ENCODE measurements around the gene SPTB. TPM values are rescaled to one million over a fixed set of nuclear protein-coding genes. Genes with fewer than 3 reads are reported as not detected.

SPTB gene
- total RNA-seq, 1 experiment from 2014 or later, result 0.13 TPM

- TF ChIP-seq CTCF (IDR thresholded peaks at IDR 0.05) (no peak), POLR2AphosphoS5 (IDR thresholded peaks at IDR 0.05; ENCODE audit: low read depth, low read length) (no peak), TCF7L2 (IDR thresholded peaks at IDR 0.05; ENCODE audit: low read depth, low read length) (no peak), SIN3A (IDR thresholded peaks at IDR 0.05; ENCODE audit: borderline replicate concordance, insufficient read depth, low read depth, low read length) (no peak)
- TF ChIP-seq, protein P1, sequence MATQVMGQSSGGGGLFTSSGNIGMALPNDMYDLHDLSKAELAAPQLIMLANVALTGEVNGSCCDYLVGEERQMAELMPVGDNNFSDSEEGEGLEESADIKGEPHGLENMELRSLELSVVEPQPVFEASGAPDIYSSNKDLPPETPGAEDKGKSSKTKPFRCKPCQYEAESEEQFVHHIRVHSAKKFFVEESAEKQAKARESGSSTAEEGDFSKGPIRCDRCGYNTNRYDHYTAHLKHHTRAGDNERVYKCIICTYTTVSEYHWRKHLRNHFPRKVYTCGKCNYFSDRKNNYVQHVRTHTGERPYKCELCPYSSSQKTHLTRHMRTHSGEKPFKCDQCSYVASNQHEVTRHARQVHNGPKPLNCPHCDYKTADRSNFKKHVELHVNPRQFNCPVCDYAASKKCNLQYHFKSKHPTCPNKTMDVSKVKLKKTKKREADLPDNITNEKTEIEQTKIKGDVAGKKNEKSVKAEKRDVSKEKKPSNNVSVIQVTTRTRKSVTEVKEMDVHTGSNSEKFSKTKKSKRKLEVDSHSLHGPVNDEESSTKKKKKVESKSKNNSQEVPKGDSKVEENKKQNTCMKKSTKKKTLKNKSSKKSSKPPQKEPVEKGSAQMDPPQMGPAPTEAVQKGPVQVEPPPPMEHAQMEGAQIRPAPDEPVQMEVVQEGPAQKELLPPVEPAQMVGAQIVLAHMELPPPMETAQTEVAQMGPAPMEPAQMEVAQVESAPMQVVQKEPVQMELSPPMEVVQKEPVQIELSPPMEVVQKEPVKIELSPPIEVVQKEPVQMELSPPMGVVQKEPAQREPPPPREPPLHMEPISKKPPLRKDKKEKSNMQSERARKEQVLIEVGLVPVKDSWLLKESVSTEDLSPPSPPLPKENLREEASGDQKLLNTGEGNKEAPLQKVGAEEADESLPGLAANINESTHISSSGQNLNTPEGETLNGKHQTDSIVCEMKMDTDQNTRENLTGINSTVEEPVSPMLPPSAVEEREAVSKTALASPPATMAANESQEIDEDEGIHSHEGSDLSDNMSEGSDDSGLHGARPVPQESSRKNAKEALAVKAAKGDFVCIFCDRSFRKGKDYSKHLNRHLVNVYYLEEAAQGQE (IDR thresholded peaks at IDR 0.05; ENCODE audit: insufficient read depth in 1 of 2, low read depth in 2 of 2, low read length in 1 of 2), result no peak
- intact Hi-C loops (cut with micrococcal nuclease; ENCODE audit: unreplicated experiment) (no loop called here), in situ Hi-C loops (cut with HindIII; ENCODE audit: low pct_unique_long_range_greater_than_20kb, low sequenced_read_pairs) (no loop called here)
- no peak overlapping the region for H3K4me3 ChIP-seq (ENCODE audit: low read depth in 2 of 2, low read length in 2 of 2)
- ChIA-PET POLR2A (no interaction called here), CTCF (no interaction called here)
- no peak overlapping the region for H3K27ac ChIP-seq (ENCODE audit: low read length)
- no peaks in the 10 kb centered on the region for H3K27me3 ChIP-seq (ENCODE audit: control insufficient read depth, insufficient read depth, low read length)
- DNase-seq (ENCODE audit: low read depth, low spot score), result no peak
- BruUV-seq (replicated peaks), result no TSS peak
- no peaks in the 10 kb centered on the region for H3K9me3 ChIP-seq (ENCODE audit: control insufficient read depth, insufficient read depth, low read depth, low read length)
- H3K36me3 ChIP-seq (ENCODE audit: control insufficient read depth, insufficient read depth, low read length), result no peaks in the 10 kb centered on the region
- ATAC-seq, result no peak
- no peaks in the 10 kb centered on the region for H3K4me1 ChIP-seq (ENCODE audit: control insufficient read depth, insufficient read depth, low read length)
Observed at GRCh38 chr14:64778104-64778754, 101.5 kb downstream of the SPTB start.

- Histone ChIP-seq H3K4me3 (ENCODE audit: low read depth in 2 of 2, low read length in 2 of 2) (no peak overlapping the region), H3K36me3 (ENCODE audit: control insufficient read depth, insufficient read depth, low read length) (no peaks in the 10 kb centered on the region), H3K27ac (ENCODE audit: low read length) (no peak overlapping the region), H3K9me3 (ENCODE audit: control insufficient read depth, insufficient read depth, low read depth, low read length) (no peaks in the 10 kb centered on the region), H3K4me1 (ENCODE audit: control insufficient read depth, insufficient read depth, low read length) (no peaks in the 10 kb centered on the region), H3K27me3 (ENCODE audit: control insufficient read depth, insufficient read depth, low read length) (no peaks in the 10 kb centered on the region)
- in situ Hi-C loops (cut with HindIII; ENCODE audit: low pct_unique_long_range_greater_than_20kb, low sequenced_read_pairs) (no loop called here), intact Hi-C loops (cut with micrococcal nuclease; ENCODE audit: unreplicated experiment) (no loop called here)
- BruUV-seq (replicated peaks), result no TSS peak
- ATAC-seq (no peak), DNase-seq (ENCODE audit: low read depth, low spot score) (no peak)
- TF ChIP-seq POLR2AphosphoS5 (IDR thresholded peaks at IDR 0.05; ENCODE audit: low read depth, low read length) (no peak), SIN3A (IDR thresholded peaks at IDR 0.05; ENCODE audit: borderline replicate concordance, insufficient read depth, low read depth, low read length) (no peak), CTCF (IDR thresholded peaks at IDR 0.05) (no peak), TCF7L2 (IDR thresholded peaks at IDR 0.05; ENCODE audit: low read depth, low read length) (no peak)
- TF ChIP-seq, protein P1 (IDR thresholded peaks at IDR 0.05; ENCODE audit: insufficient read depth in 1 of 2, low read depth in 2 of 2, low read length in 1 of 2), result no peak
- CTCF ChIA-PET, result no interaction called here
- POLR2A ChIA-PET, result no interaction called here
Observed at GRCh38 chr14:64777461-64777860, 102.2 kb downstream of the SPTB start.
